ENCODE data around the gene GSPT1.
"Not testable (repeated sequence)": the region's sequence is repeated elsewhere in the genome, so short reads cannot be mapped to it uniquely, and the experiment has no call there.

DNA sequence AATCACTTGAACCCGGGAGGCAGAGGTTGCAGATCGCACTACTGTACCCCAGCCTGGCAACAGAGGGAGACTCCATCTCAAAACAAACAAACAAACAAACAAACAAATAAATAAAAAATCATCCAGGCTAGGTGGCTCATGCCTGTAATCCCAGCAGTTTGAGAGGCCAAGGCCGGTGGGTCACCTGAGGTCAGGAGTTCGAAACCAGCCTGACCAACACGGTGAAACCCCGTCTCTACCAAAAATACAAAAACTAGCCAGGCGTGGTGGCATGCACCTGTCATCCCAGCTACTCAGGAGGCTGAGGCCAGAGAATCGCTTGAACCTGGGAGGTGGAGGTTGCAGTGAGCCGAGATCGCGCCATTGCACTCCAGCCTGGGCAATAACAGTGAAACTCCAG is 47.2 kb upstream of the GSPT1 start:
- TF ChIP-seq, protein P1, sequence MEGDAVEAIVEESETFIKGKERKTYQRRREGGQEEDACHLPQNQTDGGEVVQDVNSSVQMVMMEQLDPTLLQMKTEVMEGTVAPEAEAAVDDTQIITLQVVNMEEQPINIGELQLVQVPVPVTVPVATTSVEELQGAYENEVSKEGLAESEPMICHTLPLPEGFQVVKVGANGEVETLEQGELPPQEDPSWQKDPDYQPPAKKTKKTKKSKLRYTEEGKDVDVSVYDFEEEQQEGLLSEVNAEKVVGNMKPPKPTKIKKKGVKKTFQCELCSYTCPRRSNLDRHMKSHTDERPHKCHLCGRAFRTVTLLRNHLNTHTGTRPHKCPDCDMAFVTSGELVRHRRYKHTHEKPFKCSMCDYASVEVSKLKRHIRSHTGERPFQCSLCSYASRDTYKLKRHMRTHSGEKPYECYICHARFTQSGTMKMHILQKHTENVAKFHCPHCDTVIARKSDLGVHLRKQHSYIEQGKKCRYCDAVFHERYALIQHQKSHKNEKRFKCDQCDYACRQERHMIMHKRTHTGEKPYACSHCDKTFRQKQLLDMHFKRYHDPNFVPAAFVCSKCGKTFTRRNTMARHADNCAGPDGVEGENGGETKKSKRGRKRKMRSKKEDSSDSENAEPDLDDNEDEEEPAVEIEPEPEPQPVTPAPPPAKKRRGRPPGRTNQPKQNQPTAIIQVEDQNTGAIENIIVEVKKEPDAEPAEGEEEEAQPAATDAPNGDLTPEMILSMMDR (conservative IDR thresholded peaks at IDR 0.05; ENCODE audit: low read depth in 2 of 2), result not testable (repeated sequence)
- TF ChIP-seq POLR2AphosphoS5 (IDR thresholded peaks at IDR 0.05; ENCODE audit: low read depth); NANOG (IDR thresholded peaks at IDR 0.05; ENCODE audit: borderline replicate concordance); REST (IDR thresholded peaks at IDR 0.05; ENCODE audit: unreplicated experiment); CREB1 (CRISPR knock-in tag; IDR thresholded peaks at IDR 0.05; ENCODE audit: low read depth); JUNB (IDR thresholded peaks at IDR 0.05; ENCODE audit: unreplicated experiment); EZH2 (IDR thresholded peaks at IDR 0.05; ENCODE audit: low read depth, unreplicated experiment); EZH2phosphoT487 (IDR thresholded peaks at IDR 0.05; ENCODE audit: unreplicated experiment): not testable (repeated sequence)
- TF ChIP-seq, protein P2, sequence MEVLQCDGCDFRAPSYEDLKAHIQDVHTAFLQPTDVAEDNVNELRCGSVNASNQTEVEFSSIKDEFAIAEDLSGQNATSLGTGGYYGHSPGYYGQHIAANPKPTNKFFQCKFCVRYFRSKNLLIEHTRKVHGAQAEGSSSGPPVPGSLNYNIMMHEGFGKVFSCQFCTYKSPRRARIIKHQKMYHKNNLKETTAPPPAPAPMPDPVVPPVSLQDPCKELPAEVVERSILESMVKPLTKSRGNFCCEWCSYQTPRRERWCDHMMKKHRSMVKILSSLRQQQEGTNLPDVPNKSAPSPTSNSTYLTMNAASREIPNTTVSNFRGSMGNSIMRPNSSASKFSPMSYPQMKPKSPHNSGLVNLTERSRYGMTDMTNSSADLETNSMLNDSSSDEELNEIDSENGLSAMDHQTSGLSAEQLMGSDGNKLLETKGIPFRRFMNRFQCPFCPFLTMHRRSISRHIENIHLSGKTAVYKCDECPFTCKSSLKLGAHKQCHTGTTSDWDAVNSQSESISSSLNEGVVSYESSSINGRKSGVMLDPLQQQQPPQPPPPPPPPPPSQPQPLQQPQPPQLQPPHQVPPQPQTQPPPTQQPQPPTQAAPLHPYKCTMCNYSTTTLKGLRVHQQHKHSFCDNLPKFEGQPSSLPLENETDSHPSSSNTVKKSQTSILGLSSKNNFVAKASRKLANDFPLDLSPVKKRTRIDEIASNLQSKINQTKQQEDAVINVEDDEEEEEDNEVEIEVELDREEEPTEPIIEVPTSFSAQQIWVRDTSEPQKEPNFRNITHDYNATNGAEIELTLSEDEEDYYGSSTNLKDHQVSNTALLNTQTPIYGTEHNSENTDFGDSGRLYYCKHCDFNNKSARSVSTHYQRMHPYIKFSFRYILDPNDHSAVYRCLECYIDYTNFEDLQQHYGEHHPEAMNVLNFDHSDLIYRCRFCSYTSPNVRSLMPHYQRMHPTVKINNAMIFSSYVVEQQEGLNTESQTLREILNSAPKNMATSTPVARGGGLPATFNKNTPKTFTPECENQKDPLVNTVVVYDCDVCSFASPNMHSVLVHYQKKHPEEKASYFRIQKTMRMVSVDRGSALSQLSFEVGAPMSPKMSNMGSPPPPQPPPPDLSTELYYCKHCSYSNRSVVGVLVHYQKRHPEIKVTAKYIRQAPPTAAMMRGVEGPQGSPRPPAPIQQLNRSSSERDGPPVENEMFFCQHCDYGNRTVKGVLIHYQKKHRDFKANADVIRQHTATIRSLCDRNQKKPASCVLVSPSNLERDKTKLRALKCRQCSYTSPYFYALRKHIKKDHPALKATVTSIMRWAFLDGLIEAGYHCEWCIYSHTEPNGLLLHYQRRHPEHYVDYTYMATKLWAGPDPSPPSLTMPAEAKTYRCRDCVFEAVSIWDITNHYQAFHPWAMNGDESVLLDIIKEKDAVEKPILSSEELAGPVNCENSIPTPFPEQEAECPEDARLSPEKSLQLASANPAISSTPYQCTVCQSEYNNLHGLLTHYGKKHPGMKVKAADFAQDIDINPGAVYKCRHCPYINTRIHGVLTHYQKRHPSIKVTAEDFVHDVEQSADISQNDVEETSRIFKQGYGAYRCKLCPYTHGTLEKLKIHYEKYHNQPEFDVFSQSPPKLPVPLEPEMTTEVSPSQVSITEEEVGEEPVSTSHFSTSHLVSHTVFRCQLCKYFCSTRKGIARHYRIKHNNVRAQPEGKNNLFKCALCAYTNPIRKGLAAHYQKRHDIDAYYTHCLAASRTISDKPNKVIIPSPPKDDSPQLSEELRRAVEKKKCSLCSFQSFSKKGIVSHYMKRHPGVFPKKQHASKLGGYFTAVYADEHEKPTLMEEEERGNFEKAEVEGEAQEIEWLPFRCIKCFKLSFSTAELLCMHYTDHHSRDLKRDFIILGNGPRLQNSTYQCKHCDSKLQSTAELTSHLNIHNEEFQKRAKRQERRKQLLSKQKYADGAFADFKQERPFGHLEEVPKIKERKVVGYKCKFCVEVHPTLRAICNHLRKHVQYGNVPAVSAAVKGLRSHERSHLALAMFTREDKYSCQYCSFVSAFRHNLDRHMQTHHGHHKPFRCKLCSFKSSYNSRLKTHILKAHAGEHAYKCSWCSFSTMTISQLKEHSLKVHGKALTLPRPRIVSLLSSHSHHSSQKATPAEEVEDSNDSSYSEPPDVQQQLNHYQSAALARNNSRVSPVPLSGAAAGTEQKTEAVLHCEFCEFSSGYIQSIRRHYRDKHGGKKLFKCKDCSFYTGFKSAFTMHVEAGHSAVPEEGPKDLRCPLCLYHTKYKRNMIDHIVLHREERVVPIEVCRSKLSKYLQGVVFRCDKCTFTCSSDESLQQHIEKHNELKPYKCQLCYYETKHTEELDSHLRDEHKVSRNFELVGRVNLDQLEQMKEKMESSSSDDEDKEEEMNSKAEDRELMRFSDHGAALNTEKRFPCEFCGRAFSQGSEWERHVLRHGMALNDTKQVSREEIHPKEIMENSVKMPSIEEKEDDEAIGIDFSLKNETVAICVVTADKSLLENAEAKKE (CRISPR knock-in tag; IDR thresholded peaks at IDR 0.05), result not testable (repeated sequence)
- TF ChIP-seq, protein P3, sequence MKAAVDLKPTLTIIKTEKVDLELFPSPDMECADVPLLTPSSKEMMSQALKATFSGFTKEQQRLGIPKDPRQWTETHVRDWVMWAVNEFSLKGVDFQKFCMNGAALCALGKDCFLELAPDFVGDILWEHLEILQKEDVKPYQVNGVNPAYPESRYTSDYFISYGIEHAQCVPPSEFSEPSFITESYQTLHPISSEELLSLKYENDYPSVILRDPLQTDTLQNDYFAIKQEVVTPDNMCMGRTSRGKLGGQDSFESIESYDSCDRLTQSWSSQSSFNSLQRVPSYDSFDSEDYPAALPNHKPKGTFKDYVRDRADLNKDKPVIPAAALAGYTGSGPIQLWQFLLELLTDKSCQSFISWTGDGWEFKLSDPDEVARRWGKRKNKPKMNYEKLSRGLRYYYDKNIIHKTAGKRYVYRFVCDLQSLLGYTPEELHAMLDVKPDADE (IDR thresholded peaks at IDR 0.05), result not testable (repeated sequence)
